Renal cortex interstitium (tissue), 11 donors: Measurements from ENCODE around the gene PACSIN1. TPM values are rescaled to one million over a fixed set of nuclear protein-coding genes. Genes with fewer than 3 reads are reported as not detected.
A peak's percentile ranks its signal among the peaks of the same experiment; 100 is the strongest.

Source experiments
- DNase-seq, 11 donors: peaks; one replicate each; pipeline ENCODE4 v3.0.0-alpha.2; 2013; ENCODE audit warnings: low read depth in 9 of 11, low spot score in 4 of 11; ENCODE audit errors: extremely low read depth in 1 of 11
- polyA plus RNA-seq, 3 donors: library from polyadenylated mRNA; unstranded; fragments of 120-200 nt; gene quantifications; one replicate each; pipeline ENCODE4 v1.2.1, GENCODE V29; 2013; ENCODE audit not compliant: insufficient read length in 3 of 3

The PACSIN1 gene
- polyA plus RNA-seq, 3 donors, result 0.78 to 1.2 (median 0.92) TPM

DNA sequence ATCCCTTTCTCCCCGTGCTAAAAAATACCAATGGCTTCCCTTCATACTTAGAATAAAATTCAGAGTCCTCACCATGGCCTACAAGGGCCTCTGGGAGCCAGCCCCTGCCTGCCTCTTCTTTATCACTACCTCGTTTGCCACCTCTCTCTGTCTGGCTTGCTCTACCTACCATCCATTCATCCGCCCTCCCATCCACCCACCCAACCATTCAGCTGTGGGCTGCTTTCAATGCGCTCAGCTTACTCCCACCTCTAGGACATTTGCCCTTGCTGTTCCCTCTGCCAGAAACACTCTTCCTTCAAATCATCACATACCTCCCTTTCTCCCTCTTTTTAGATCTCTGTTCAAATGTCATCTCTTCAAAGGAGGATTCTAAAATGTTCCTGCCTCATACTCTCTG is 44.4 kb downstream of the PACSIN1 start:
- DNase-seq, result no peak

DNA sequence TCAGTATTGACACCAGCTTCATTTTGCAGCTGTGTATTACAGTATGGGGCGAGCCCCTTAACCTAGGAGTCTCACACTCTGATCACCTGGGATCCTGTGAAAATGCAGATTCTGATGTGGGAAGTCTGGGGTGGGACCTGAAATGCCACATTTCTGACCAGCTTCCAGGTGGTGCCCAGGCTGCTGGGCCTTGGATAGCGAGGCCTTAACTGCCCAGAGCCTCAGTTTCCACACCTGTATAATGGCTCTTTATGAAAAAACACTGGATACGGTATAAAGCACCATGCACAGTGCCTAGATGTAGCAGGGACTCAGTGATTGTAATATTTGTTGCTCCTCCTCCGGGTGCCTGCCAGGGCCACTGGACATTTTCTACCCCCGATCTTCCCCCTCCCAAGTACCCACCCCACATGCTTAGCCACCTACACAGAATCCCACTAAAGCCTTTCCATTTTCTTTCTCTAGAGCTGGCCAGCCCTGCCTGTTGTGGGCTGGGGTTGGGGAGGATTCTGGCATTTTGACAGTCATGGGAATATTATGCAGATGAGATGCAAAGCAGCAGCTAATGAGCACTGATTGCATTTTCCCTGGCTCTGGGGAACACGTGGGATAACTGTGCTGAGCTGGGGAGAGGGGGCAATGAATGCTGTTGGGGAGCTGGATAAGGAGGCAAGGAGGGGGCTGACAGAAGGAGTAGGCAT is 45.5 kb downstream of the PACSIN1 start:
- no peak for DNase-seq

DNA sequence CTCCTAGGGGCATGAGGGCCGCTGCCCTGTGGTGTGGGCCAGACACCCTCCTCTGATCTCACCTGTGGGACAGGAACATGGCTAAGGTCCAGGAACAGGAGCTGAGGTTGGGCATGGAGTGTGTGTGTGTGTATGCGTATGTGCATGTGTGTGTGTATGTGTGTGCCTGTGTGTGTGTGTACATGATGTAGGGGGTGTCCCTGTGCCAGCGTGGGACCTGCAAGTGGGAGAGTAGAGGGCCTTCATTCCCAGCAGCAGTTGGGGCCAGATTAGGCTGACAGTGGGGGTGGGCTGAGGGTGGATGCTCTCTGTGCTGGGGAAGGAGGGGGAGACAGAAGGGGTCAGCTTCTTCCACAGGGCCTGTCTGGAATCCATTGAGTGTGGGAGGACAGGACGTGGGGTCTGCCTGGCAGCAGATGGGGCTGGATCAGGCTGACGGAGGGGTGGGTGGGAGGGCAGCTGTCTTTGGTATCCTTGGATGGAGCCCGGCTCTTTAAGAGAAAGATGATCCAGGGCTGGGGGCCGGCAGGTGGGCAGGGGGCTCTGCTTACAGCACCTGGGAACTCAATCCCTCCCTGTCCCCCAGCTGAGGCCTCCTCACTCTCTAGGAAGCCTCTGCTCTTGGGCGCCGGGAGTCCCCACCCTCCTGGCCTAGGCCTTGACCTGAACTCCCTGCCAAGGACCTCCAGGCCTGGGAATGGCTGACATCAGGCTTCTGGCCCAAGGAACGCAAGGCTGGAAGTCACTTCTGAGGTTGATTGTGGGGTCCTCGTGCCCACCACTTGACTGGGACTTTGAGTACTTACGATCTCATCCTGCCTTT is 46.2 kb downstream of the PACSIN1 start:
- no peak for DNase-seq

DNA sequence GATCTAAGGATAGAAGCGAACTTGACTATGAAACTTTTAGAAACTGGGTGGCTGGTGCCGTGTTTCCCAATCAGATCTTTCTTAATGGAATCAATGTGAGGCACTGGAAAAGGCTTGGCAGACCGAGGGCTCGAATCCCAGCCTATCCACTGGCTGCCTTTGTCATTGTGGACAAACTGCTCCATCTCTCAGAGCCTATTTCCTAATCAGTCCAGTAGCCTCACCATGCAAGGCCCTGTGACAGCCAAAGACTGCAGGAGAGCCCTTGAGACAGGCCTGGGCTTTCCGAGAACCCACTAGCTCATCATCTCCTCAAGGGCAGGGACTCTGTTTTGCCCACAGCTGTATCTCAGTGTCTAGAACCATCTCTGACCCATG is 46.9 kb downstream of the PACSIN1 start:
- DNase-seq, result no peak

DNA sequence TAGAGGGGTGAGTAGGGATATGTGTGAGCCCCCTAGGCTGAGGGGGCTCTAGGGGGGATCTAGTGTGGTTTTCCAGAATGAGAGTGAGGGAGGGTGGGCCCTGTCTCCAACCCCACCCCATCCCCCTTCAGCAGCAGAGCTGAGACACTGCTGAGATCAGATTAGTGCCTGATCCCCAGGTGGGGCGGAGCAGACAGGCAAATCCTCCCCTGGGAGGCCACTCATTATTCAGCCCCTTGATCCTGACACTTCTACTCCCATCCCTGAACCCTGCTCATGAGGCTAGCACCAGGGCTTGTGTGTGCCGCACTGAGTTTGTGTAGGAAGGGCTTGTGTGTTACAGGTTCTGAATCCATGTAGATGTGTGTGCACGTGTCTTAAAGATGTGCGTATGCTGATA is 47.8 kb downstream of the PACSIN1 start:
- DNase-seq, result no peak

DNA sequence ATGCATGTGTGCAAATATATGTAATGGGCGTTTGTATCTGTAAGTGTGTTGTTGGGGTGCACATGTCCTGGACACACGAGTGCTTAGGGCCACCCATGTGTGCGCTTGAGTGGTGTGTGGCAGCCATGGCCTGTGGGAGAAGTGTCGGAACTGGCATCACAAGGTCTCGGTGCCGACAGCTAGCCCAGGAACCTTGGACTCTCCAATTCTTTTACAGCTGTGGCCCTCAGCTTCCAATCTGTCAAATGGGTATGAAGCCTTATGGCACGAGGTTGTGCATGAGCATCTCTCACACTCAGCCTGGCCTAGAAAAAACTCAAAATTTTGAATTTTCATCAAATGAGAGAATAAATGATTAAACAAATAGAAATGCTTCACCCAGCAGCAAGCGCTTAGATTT is 48.2 kb downstream of the PACSIN1 start:
- no peak for DNase-seq

DNA sequence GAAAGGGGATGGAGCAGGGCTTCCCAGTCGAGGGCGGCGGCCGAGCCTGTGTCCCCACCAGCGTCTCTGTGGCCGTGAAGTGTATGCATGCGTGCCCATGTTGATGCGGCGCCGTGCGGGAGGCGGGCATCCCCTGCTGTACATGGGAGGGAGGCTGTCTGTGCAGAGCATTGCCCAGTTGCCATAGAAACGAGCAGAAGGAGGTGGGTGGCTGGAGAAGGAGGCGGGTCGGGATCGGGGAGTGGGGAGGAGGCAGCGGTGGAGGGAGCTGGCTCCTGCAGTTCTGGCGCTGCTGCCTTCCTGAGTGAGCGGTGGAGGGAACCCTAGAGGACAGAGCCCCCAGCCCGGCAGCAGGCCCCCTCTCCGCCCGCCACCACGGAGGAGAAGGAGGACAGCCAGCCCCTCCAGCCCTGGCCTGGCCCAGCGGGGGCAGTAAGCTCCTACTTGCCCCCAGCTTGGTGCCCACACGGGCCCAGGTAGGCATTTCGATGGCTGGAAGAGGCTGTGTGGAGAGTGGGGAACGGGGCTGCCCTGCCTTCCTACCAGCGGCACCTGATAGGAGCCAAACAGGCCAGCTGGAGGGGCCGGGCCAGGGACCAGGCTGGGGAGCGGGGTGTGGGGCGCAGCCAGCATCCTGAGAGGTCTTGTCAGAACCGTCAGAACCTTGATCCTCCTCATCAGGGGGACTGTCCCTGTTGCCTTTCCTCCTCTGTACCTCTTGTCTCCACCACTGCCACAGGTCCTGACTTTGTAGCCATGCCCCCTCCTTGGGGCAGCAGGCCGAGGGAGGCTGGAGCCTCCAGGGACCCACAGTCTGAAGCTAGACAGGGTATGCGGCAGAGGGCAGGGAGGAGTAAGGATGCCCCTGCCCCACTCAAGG is 49.0 kb downstream of the PACSIN1 start:
- DNase-seq, result peak in 9 of 11 donors; percentile 50 to 82 (median 67)

DNA sequence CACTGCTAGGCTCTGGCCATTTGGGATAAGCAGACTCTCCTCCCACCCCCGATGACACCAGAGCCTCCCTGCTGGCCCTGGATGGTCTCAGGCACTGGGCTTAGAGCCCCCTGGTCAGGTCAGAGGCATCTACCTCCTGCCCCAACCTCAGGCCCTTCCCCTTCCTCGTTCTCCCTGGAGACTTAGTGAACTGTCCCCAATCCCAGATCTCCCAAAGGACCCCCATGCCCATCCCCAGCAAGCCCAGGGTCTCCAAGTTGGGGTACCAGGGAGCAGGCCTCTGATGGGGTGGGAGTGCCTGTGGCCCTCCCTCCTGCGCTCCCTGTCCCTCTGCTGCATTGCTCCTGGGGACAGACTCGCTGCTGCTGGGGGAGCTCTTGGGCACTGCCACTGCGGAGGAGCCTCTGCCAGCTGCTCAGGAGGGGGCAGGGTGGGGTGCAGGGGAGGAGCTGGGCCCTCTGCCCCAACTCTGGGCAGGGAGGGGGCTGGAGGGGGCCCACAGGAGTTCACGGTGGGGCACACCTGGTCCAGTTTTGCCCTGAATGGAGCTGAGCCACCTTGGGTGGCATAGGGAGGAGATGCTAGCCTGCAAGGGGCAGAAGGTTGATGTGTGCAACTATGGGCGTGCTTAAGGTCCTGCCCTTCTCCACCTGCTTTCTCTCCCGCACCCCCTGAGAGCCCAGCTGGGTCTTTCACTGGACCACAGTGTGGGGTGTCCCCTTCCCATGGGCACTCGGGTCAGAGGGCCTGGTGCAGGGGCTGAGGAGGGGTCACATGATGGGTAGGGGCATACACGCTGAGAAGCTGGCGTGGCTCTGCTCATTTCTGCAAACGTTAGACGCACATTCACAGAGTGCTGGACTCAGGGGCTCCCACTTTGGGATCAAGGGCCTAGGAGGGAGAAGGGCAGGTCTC is 49.9 kb downstream of the PACSIN1 start:
- DNase-seq, result no peak

DNA sequence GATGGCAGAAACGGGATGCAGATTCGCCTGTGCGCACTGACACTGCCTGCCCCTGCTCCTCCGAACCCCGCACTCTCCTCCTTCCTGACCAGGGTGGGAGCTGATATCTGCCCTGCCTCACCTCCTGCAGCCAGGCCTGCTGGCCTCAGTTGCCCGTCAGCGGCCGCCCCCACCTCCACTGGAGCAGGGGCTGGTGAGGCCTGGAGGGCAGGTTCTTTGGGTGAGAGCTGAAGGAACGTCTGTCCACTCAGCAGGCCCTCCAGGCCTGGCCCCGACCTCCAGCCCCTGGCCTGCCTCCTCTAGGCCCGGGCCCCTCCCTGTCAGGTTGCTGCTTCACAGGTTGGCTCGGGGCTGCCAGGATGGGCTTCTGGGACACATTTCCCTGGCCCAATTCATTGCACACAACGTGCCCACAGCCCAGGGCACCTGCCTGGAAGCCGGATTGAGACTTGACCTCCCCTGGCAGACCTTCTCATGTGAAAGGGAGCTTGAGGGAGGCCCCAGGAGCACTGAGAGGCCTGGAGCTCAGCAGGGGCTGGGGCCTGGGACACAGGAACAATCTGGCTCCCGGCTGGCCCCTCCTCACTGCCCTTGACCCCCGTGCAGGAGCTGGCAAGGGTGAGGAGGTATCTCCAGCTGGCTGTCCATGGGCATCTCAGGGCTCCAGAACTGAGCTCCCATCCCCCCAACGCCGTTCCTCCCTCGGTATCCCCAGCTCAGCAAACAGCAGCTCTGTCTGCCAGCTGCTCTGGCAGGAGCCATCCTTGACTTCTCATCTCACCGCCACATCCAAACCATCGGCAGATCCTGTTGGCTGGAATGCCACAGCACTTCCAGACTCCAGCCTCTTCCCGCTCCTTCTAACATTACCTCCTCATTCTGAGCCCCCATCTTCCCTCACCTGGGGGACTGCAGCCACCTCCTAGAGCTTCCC is 50.8 kb downstream of the PACSIN1 start:
- no peak for DNase-seq

DNA sequence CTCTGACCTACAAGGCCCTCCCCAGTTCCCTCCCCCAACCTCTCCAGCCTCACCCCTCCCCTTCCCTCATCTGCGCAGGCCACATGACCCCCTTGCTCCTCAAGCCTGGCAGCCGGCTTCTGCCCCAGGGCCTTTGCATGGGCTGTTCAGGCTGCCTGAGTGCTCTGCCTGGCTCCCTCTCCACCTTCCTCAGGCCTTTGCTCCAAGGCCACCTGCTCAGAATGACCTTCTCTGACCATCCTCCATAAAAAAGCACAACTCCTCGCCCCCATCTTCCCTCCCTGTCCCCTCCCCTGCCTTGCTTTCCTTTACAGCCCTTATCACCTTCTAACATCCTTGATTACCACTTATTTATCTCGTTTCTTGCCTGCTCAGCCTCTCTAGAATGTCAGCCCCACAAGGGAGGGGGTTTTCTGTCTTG is 51.6 kb downstream of the PACSIN1 start:
- no peak for DNase-seq

DNA sequence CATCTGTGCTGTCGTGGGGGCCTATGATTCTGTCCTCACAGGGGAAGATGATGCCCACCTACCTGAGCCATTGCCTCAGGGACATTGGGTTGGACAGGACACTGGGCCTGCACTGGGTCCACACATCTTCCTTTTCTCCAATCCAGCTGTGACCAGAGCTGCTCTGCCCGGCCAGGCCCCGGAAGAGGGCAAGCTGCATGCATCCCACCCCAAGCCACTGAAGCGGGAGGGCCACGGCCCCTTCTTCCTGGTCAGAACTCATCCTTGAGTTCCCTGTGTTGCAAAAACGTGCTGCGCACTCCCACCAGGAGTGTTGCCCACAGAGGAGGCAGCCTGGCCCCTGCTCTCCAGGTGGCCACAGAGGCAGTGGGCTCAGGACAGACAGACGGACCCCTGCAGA is 52.1 kb downstream of the PACSIN1 start:
- no peak for DNase-seq

DNA sequence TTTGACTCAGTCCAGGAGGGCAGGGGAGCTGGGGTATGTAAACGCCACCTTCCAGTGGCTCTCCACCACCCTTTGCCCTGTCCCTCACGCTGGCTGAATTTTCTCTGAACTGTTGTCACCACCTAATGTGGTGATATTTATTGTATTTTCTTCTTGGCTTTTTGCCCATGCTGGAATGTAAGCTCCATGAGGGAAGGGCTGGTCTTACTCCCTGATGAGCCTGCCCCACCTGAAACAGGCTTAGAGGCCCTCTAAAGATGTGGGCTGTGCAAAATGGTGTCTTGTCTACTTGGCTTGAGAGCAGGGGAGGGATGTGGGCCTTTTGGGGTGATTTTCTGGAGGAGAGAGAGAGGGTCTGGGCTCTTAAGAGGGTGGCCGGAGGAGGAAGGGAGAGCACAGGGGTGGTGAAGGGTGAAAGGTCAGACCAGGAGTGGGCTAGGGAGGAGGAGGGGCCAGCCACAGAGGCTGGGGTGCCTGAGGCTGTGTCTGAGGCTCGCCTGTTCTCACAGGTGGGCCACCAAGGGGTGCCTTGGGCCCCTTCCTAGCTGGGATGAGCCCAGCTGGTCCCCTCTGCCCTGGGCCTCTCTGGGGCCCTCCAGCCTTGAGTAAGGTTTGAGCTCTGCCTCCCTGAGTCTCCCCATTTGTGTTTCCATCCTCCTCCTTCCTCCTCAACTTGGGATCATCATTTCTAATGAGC is 52.9 kb downstream of the PACSIN1 start:
- no peak for DNase-seq

DNA sequence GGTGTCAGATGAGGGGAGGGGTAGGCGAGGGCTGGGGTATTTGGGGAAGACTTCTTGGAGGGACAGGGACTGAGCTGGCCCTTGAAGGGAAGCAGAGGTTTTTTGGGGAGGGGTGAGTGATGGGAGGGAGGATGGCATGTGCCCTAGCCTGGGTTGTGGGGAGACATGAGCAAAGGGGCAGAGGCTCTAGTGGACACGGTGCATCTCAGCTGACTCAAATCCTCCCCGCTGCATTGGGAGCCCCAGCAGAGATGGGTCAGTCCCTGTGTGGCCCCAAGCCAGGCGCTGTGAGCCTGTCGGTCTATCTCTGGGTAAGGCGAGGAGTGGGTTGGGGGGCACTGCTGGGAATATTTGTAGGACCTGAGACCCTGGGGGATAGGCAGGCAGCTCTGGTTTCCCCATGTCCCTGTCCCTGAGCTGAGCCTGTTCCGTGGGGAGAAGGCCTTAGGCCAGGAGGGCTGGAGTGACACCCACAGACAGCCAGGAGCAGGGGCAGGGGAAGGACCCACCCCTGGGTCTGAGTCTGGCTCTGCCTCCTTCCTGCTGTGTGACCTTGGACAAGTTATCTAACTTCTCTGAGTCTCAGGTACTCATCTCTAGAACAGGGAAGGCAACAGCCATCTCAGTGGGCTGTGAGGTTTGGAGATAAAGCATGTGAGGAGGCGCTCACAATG is 54.2 kb downstream of the PACSIN1 start:
- DNase-seq, result no peak

DNA sequence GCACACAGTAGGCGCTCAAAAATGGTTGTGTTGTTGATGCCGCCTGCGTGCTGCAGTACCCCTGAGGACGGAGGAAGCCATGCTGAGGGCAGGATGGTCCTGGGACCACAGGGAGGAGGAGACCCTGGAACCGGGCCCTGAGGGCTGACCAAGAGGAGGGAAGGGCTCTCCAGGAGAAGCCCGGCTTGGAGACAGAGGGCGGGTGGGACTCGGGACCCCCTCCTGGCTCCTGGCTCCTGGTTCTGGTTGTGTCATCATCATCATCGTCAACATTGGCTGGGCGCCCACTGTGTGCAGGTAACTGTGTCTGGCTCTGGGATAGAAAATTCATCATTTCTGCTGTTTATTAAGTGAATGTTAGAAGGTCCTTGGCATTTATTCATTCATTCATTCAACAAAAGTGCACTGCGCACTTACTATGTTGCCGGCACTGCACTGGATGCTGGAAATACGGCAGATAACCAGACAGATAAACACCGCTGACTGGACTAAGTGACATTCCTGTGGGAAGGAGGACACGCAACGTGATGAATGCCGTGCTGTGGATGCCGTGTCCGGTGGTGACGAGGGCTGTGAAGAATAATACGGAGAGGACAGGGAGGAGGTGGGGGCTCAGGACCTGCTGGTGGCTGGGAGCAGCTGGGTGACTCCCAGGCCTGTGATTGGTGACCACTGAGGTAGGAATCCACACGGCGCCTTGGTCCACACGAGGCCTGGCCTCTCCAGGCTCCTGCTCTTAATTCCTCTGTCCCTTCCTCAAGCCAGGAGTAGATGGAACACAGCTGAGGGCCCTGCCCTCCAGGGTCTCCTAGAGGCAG is 55.0 kb downstream of the PACSIN1 start:
- no peak for DNase-seq

DNA sequence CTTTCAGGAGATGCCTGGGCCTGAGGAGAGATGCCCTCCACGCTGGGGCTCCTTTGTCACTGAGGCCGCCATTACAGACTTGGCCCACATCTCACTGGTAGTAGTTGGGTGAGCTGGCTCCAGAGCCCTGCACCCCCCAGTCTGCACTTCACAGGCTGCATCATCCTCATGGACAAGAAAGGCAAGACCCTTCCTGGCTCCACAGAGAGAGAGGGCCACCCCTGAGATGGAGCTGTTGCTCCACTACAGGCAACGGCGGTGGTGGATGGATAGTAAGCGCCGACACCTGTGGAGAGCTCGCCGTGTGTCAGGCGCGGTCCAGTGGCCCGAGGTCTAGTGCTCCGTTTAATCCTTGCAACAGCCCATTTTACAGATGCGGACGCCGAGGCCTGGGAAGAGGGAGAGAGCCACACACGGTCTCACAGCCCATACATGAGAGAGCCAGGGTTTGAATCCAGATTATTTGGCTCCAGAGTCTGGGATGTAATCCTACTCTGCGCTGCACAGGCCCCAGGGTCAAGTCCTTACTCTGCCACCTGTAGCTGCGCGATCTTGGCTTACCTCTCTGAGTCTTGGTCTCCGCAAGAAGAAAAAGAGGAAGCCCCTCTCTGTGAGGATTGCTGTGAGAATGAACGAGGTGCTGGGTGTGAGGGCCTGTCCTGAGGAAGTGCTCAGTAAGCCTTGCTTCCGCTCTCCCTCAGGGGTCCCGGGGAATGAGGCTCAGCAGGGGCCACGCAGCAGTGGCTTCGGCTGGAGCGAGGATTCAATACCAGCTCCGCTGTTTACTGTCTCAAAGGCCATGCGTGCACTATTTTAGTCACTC is 55.8 kb downstream of the PACSIN1 start:
- DNase-seq, result no peak
